HEK293T (cell line): ENCODE data around the gene MPZL1.

ENCODE experiments used
- BHLHE40 ChIP-seq: fragments of 450-650 bp; IDR thresholded peaks from 2 replicates; pipeline ENCODE4 v1.6.1; 2016; ENCODE audit warnings: mild to moderate bottlenecking, moderate library complexity, borderline replicate concordance
- FOXM1 ChIP-seq: fragments of 450-650 bp; IDR thresholded peaks from 2 replicates; pipeline ENCODE4 v1.6.1; 2017; ENCODE audit warnings: mild to moderate bottlenecking, borderline replicate concordance
- LEF1 ChIP-seq: fragments of 450-650 bp; IDR thresholded peaks from 2 replicates; pipeline ENCODE4 v1.6.1; 2017; ENCODE audit warnings: mild to moderate bottlenecking, borderline replicate concordance
- NFRKB ChIP-seq: fragments of 450-650 bp; IDR thresholded peaks from 2 replicates; pipeline ENCODE4 v1.6.1; 2016; ENCODE audit warnings: mild to moderate bottlenecking, moderate library complexity
- SP1 ChIP-seq: fragments of 450-650 bp; IDR thresholded peaks from 2 replicates; pipeline ENCODE4 v1.6.1; 2017
- SUZ12 ChIP-seq: fragments of 450-650 bp; IDR thresholded peaks from 2 replicates; pipeline ENCODE4 v1.6.1; 2016; ENCODE audit warnings: mild to moderate bottlenecking
- TARDBP ChIP-seq: fragments of 450-650 bp; IDR thresholded peaks from 2 replicates; pipeline ENCODE4 v1.6.1; 2016
- ZNF384 ChIP-seq: fragments of 450-650 bp; IDR thresholded peaks from 2 replicates; pipeline ENCODE4 v1.6.1; 2016

DNA sequence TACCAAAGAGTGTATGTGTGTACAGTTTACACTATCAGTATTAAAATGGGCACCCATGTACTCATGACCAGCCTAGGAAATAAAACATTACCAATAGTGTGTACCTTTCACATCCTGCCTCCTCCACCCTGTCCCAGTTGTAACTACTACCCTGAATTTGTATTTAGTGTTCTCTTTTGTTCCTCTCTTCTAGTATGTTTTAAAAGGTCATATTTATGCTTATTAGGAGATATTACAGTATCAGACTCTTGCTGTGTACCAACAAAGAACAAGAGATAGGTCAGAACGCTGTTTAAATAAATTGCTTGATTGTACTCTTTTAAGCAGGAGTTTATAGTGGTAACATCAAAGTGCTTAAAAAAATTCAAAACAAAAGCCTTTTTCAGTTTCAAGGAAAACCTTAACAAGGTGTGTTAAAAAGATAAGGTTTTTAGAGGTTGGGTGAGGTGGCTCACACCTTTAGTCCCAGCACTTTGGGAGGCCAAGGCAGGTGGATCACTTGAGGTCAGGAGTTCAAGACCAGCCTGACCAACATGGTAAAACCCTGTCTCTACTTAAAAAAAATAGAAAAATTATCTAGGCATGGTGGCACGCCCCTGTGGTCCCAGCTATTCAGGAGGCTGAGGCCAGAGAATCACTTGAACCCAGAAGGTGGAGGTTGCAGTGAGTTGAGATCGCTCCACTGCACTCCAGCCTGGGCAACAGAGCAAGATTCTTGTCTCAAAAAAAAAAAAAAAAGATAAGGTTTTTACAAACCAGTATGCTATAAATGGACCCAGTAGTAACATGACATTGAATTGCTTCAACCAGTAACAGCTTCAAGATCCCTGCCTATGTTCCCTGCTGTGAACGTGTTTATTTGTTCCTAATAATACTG, 35.9 kb downstream of the MPZL1 start:
- TF ChIP-seq FOXM1, result no peak
- no peak for TF ChIP-seq TARDBP
- no peak for TF ChIP-seq SP1
- no peak for TF ChIP-seq NFRKB
- no peak for TF ChIP-seq LEF1
- TF ChIP-seq SUZ12, result no peak
- peak; percentile 73 for TF ChIP-seq ZNF384
- TF ChIP-seq BHLHE40, result no peak
